Activated CD4-positive, alpha-beta T cell treated with anti-CD3 and anti-CD28 coated beads, Interleukin-2, amount 50 U/mL, for 1 hour (primary cell): Measurements from ENCODE around the gene MECP2.
"Not testable (repeated sequence)": the region's sequence is repeated elsewhere in the genome, so short reads cannot be mapped to it uniquely, and the experiment has no call there.

Source experiments
- DNase-seq: peaks from one replicate; pipeline ENCODE4 v3.0.0-alpha.2; 2020

MECP2 gene

DNA sequence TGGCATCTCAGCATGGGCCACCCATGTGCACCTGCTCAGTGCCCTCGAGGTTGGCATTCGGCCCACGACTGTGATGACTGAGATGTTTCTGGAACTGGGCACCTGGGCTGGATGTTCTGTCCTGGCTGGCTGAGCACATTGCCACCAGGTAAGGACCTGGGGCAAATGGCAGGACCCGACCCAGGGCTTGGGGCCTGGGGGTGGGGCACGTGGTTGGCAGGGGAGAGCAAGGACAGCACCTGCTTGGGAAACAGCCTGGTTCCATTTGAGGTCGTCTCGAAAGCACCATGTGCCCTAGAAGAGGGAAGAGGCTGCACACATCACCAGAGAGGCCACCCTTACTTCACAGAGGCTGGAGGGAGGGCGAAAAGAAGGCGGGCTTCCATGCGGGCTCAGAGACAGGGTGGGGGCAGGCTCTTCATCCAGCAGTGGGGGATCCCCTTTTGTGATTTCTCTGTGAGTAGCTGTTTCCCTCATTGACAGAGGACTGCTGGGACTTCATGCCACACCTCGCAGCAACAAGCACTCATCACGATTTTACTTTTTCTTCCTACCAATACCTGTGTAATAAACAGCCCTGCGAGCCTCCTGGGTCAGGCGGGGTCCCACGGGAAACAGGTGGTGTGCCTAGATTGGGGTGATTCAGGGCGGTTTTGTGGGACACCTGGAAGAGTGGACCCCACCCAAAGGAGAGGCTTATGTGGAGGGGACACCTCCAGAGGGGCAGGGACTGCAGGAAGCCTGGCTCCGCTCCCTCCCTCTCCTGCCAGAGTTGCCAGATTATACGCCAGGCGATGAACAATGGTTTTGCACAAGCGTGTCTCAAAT is 113.0 kb downstream of the MECP2 start:
- no peak for DNase-seq

DNA sequence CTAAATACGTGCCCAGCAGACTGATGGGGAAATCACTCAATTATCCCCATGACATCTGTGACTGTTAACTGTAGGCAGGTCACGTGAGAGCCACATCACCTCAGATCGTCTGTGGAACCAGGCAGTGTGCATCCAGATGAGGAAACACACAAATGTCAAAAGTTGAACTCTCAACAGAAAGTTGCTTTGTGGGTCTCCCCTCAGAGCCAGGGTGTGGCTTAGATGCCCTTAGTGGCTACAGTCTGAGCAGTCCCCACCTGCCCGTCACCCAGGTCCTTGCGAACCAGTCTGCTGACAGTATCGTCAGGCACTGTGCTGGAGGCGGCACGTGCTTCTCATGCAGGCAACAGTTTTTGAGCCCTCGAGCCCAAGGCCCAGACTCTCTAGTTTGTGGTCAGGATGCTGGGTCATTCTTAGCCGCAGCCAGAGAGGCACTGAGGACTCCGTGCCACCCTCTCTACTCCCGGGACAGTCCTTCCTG is 114.2 kb downstream of the MECP2 start:
- DNase-seq: no peak

GRCh38 chrX:153981771-153982533 is 115.6 kb downstream of the MECP2 start:
- DNase-seq: peak; percentile 59

DNA sequence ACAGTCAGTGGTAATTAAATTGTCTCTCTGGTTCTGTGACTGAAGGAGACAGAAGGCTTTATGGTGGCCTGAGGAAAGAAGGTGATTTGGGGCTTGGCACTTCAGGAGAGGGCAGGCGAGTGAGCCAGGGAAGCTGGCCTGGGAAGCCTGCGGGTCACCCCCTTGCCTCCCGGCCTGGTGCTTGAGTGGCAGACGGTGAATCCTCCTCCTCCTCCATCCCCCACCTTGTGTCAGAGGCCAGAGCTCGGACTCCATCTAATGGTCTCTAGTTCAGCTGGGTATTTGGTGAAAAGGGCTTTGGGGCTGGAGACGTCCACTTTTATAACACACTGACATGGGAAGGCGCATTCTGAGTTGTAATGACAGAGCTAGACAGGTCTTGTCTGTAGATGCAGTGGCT is 116.3 kb downstream of the MECP2 start:
- DNase-seq: no peak

DNA sequence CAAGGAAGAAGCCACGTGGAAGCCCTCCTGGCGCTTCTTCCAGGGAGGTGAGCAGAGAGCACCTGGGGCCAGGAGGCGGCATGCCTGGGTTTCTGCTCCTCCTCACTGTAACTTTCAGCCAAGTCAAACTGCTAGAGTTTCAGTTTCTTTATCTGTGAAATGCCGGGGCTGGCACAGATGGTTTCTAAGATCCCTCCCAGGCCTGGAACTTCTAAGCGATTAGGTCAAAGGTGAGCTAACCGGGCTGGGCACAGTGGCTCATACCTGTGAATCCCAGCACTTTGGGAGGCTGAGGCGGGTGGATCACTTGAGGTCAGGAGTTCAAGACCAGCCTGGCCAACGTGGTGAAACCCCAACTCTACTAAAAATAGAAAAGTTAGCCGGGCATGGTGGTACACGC is 117.1 kb downstream of the MECP2 start:
- not testable (repeated sequence) for DNase-seq

DNA sequence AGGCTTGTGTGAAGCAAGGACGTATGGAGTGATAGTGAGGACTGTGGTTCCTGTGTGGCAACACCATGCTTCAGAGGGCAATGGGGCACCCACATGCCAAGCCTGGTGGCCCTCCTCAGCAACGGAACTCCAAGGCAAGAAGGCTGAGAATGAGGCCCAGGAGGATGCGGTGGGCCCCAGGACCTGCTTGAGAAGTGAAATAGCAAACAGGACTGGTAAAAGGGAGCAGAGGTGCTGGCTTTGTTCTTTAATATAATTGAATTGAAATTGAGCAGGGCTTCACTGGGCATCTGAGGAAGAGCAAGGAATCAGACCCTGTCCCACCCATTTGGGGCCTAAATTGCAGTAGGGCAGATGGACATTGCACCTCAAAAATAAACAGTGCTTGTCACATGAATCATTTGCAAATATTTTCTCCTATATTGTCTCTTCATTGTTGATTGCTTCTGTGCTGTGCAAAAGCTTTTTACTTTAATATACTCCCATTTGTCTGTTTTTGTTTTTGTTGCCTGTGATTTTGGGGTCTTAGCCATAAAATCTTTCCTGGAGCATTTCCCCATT is 122.7 kb downstream of the MECP2 start:
- DNase-seq: no peak

DNA sequence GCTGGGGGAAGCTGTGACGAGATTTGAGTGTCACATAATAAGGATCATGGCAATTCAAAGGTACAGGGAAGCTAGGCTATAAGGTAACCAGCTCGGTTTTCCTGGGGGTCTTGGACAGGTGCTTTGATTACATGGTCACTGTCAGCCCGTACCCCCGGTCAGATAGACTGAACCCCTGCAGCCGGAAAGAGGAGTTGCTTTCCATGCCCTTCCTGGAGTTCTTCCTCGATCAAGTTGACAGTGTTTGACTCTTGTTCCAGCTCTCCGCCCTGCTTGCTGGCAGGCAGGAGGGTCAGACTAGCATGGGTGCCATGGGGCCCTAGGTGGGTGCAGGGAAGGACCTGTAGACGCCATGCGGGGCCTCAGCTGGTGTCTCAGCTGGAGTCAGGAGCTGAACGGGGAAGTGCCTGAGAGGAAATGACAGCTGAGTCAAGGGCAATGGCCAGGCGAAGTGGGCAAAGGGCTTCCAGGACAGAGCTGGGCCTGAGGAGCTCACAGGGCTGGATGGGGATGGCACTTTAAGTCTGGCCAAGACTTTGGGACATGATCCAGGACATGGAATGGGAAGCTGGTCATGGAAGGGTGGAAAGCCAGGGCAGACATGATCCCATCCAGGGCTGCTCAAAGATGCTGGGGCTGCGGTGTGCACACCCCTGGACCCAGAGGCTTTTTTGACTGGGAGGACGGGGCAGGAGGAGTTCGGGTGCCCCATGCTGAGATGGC is 123.4 kb downstream of the MECP2 start:
- no peak for DNase-seq

GRCh38 chrX:153973127-153974002 is 124.2 kb downstream of the MECP2 start:
- no peak for DNase-seq

- peak; percentile 82 for DNase-seq
Observed at GRCh38 chrX:153972368-153973126, 125.0 kb downstream of the MECP2 start, which contains the start of gene TMEM187. Gene TMEM187 (plus strand): TSS chrX:153972754. CDS start chrX:153982063, 9,309 bp downstream.
